ENCODE measurements around the gene MN1.

DNA sequence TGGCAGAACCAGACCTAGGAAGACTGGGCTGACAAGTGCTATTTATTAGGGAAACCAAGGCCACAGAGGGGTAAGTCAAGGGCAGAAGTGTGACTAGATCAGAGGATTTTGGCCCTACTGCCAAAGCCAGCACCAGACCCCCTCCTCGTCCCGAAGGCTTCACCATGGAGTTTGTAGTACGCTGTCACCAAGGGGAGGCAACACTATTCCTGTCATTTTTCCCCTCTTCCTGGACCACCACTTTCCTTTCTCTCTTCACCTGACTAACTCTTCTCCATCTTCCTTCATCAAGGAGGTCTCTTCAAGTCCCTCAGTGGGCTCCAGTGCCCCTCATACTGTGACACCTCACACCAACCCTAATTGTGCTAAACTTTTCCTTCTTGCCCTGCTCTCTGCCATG is 34.9 kb downstream of the MN1 start:
- TF ChIP-seq, protein P1, sequence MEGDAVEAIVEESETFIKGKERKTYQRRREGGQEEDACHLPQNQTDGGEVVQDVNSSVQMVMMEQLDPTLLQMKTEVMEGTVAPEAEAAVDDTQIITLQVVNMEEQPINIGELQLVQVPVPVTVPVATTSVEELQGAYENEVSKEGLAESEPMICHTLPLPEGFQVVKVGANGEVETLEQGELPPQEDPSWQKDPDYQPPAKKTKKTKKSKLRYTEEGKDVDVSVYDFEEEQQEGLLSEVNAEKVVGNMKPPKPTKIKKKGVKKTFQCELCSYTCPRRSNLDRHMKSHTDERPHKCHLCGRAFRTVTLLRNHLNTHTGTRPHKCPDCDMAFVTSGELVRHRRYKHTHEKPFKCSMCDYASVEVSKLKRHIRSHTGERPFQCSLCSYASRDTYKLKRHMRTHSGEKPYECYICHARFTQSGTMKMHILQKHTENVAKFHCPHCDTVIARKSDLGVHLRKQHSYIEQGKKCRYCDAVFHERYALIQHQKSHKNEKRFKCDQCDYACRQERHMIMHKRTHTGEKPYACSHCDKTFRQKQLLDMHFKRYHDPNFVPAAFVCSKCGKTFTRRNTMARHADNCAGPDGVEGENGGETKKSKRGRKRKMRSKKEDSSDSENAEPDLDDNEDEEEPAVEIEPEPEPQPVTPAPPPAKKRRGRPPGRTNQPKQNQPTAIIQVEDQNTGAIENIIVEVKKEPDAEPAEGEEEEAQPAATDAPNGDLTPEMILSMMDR (IDR thresholded peaks at IDR 0.05), result no peak
- no peak for TF ChIP-seq POLR2AphosphoS5 (IDR thresholded peaks at IDR 0.05)
- no peak for TF ChIP-seq EP300 (IDR thresholded peaks at IDR 0.05)
